Activated naive CD4-positive, alpha-beta T cell treated with anti-CD3 and anti-CD28 coated beads for 36 hours (primary cell): Measurements from ENCODE around the gene SASH1. TPM values are rescaled to one million over a fixed set of nuclear protein-coding genes. Genes with fewer than 3 reads are reported as not detected.
"Not testable (repeated sequence)": the region's sequence is repeated elsewhere in the genome, so short reads cannot be mapped to it uniquely, and the experiment has no call there.

Experiments used
- CTCF ChIA-PET: fragments of 350-600 bp; sonication (Branson Sonifier 250); formaldehyde crosslinking; loops from one replicate; lab custom pipeline; 2021; ENCODE audit warnings: antibody characterized with exemption; lab: Charles Lee
- DNase-seq: peaks from one replicate; pipeline ENCODE4 v3.0.0-alpha.2; 2020
- H3K27ac Mint-ChIP-seq: one replicate; pipeline ENCODE4 v1.8.0; 2021; ENCODE audit warnings: mild to moderate bottlenecking, mixed read lengths
- H3K27me3 Mint-ChIP-seq: one replicate; pipeline ENCODE4 v1.8.0; 2021; ENCODE audit warnings: low read depth, mixed read lengths
- H3K36me3 Mint-ChIP-seq: one replicate; pipeline ENCODE4 v1.8.0; 2021; ENCODE audit warnings: low read depth, mixed read lengths
- H3K4me1 Mint-ChIP-seq: one replicate; pipeline ENCODE4 v1.8.0; 2021; ENCODE audit warnings: low read depth, mixed read lengths
- H3K4me3 Mint-ChIP-seq: one replicate; pipeline ENCODE4 v1.8.0; 2021; ENCODE audit warnings: mild to moderate bottlenecking, moderate library complexity, mixed read lengths
- H3K9me3 Mint-ChIP-seq: one replicate; pipeline ENCODE4 v1.8.0; 2021; ENCODE audit warnings: mixed read lengths
- intact Hi-C: fragments of 100-400 bp; cut with micrococcal nuclease; formaldehyde crosslinking; loops from one replicate; pipeline ENCODE4 v1.15.1; 2023
- total RNA-seq, 2 experiments: library from RNA; stranded (reverse); gene quantifications; one replicate each; pipeline ENCODE4 v1.2.3, GENCODE V29; 2021

Gene SASH1
- total RNA-seq, 2 experiments from 2014 or later = not detected

GRCh38 chr6:148382861-148383260, 40.2 kb downstream of the SASH1 start:
- no peak overlapping the region for H3K27ac Mint-ChIP-seq
- no peak for DNase-seq
- CTCF ChIA-PET = no interaction called here
- no peak overlapping the region for H3K4me3 Mint-ChIP-seq
- intact Hi-C loops = no loop called here
- no peaks in the 10 kb centered on the region for H3K36me3 Mint-ChIP-seq
- H3K4me1 Mint-ChIP-seq = no peaks in the 10 kb centered on the region
- peaks cover 3% of the 10 kb centered on the region for H3K27me3 Mint-ChIP-seq
- no peaks in the 10 kb centered on the region for H3K9me3 Mint-ChIP-seq

- peaks cover 3% of the 10 kb centered on the region for H3K27me3 Mint-ChIP-seq
- intact Hi-C loops = no loop called here
- H3K27ac Mint-ChIP-seq = no peak overlapping the region
- no peaks in the 10 kb centered on the region for H3K9me3 Mint-ChIP-seq
- H3K36me3 Mint-ChIP-seq = no peaks in the 10 kb centered on the region
- H3K4me3 Mint-ChIP-seq = no peak overlapping the region
- no peaks in the 10 kb centered on the region for H3K4me1 Mint-ChIP-seq
- CTCF ChIA-PET = no interaction called here
- no peak for DNase-seq
Measured at GRCh38 chr6:148383658-148384368, 41.2 kb downstream of the SASH1 start.

GRCh38 chr6:148385379-148385778, 42.7 kb downstream of the SASH1 start:
- peaks cover 3% of the 10 kb centered on the region for H3K27me3 Mint-ChIP-seq
- CTCF ChIA-PET = interaction anchor here (0.6 kb wide), 2 partner anchors 213 to 217 kb away, joined by 3 read pairs; no protein-coding TSS in a partner anchor
- no peaks in the 10 kb centered on the region for H3K36me3 Mint-ChIP-seq
- no peak overlapping the region for H3K27ac Mint-ChIP-seq
- DNase-seq = no peak
- intact Hi-C loops = no loop called here
- no peaks in the 10 kb centered on the region for H3K4me1 Mint-ChIP-seq
- no peaks in the 10 kb centered on the region for H3K9me3 Mint-ChIP-seq
- no peak overlapping the region for H3K4me3 Mint-ChIP-seq

GRCh38 chr6:148388521-148388920, 45.9 kb downstream of the SASH1 start:
- Mint-ChIP-seq H3K9me3 (no peaks in the 10 kb centered on the region), H3K4me3 (no peak overlapping the region), H3K36me3 (no peaks in the 10 kb centered on the region), H3K27ac (no peak overlapping the region), H3K4me1 (no peaks in the 10 kb centered on the region), H3K27me3 (peaks cover 3% of the 10 kb centered on the region)
- CTCF ChIA-PET = no interaction called here
- intact Hi-C loops = no loop called here
- DNase-seq = no peak

- no peaks in the 10 kb centered on the region for H3K9me3 Mint-ChIP-seq
- H3K36me3 Mint-ChIP-seq = no peaks in the 10 kb centered on the region
- no peaks in the 10 kb centered on the region for H3K4me1 Mint-ChIP-seq
- DNase-seq = no peak
- H3K27me3 Mint-ChIP-seq = peaks cover 2% of the 10 kb centered on the region
- H3K27ac Mint-ChIP-seq = no peak overlapping the region
- H3K4me3 Mint-ChIP-seq = no peak overlapping the region
- CTCF ChIA-PET = no interaction called here
- intact Hi-C loops = no loop called here
Measured at GRCh38 chr6:148389086-148389485, 46.4 kb downstream of the SASH1 start.

GRCh38 chr6:148389917-148390316, 47.3 kb downstream of the SASH1 start:
- Mint-ChIP-seq H3K27me3 (peaks cover 8% of the 10 kb centered on the region), H3K9me3 (no peaks in the 10 kb centered on the region), H3K27ac (no peak overlapping the region), H3K36me3 (no peaks in the 10 kb centered on the region), H3K4me1 (no peaks in the 10 kb centered on the region), H3K4me3 (no peak overlapping the region)
- CTCF ChIA-PET = no interaction called here
- DNase-seq = no peak
- intact Hi-C loops = no loop called here

- H3K9me3 Mint-ChIP-seq, H3K27me3 Mint-ChIP-seq, H3K27ac Mint-ChIP-seq, H3K36me3 Mint-ChIP-seq, DNase-seq, CTCF ChIA-PET, H3K4me3 Mint-ChIP-seq, intact Hi-C loops, H3K4me1 Mint-ChIP-seq: not testable (repeated sequence)
Measured at GRCh38 chr6:148392127-148392526, 49.5 kb downstream of the SASH1 start.

GRCh38 chr6:148392671-148393070, 50.0 kb downstream of the SASH1 start:
- no peak overlapping the region for H3K4me3 Mint-ChIP-seq
- no peak for DNase-seq
- CTCF ChIA-PET = no interaction called here
- no peaks in the 10 kb centered on the region for H3K4me1 Mint-ChIP-seq
- H3K27me3 Mint-ChIP-seq = peaks cover 8% of the 10 kb centered on the region
- no peaks in the 10 kb centered on the region for H3K36me3 Mint-ChIP-seq
- no peak overlapping the region for H3K27ac Mint-ChIP-seq
- intact Hi-C loops = no loop called here
- H3K9me3 Mint-ChIP-seq = no peaks in the 10 kb centered on the region

- H3K9me3 Mint-ChIP-seq = no peaks in the 10 kb centered on the region
- H3K4me1 Mint-ChIP-seq = no peaks in the 10 kb centered on the region
- CTCF ChIA-PET = no interaction called here
- intact Hi-C loops = no loop called here
- H3K27me3 Mint-ChIP-seq = peaks cover 8% of the 10 kb centered on the region
- H3K27ac Mint-ChIP-seq = no peak overlapping the region
- no peak overlapping the region for H3K4me3 Mint-ChIP-seq
- no peak for DNase-seq
- H3K36me3 Mint-ChIP-seq = no peaks in the 10 kb centered on the region
Measured at GRCh38 chr6:148395583-148396101, 53.0 kb downstream of the SASH1 start.

- H3K4me1 Mint-ChIP-seq = no peaks in the 10 kb centered on the region
- H3K27ac Mint-ChIP-seq = no peak overlapping the region
- no peak overlapping the region for H3K4me3 Mint-ChIP-seq
- no peaks in the 10 kb centered on the region for H3K9me3 Mint-ChIP-seq
- no peak for DNase-seq
- CTCF ChIA-PET = no interaction called here
- H3K27me3 Mint-ChIP-seq = peaks cover 8% of the 10 kb centered on the region
- no peaks in the 10 kb centered on the region for H3K36me3 Mint-ChIP-seq
- intact Hi-C loops = no loop called here
Measured at GRCh38 chr6:148396411-148396810, 53.8 kb downstream of the SASH1 start.

- H3K4me1 Mint-ChIP-seq = no peaks in the 10 kb centered on the region
- CTCF ChIA-PET = no interaction called here
- no peak overlapping the region for H3K4me3 Mint-ChIP-seq
- DNase-seq = no peak
- peaks cover 8% of the 10 kb centered on the region for H3K27me3 Mint-ChIP-seq
- no peak overlapping the region for H3K27ac Mint-ChIP-seq
- intact Hi-C loops = no loop called here
- no peaks in the 10 kb centered on the region for H3K9me3 Mint-ChIP-seq
- no peaks in the 10 kb centered on the region for H3K36me3 Mint-ChIP-seq
Measured at GRCh38 chr6:148396926-148397325, 54.3 kb downstream of the SASH1 start.

GRCh38 chr6:148398244-148398643, 55.6 kb downstream of the SASH1 start:
- peaks cover 8% of the 10 kb centered on the region for H3K27me3 Mint-ChIP-seq
- CTCF ChIA-PET = no interaction called here
- H3K4me1 Mint-ChIP-seq = no peaks in the 10 kb centered on the region
- no peak overlapping the region for H3K27ac Mint-ChIP-seq
- H3K36me3 Mint-ChIP-seq = no peaks in the 10 kb centered on the region
- no peaks in the 10 kb centered on the region for H3K9me3 Mint-ChIP-seq
- DNase-seq = no peak
- H3K4me3 Mint-ChIP-seq = no peak overlapping the region
- intact Hi-C loops = no loop called here

GRCh38 chr6:148398678-148399077, 56.0 kb downstream of the SASH1 start:
- intact Hi-C loops = no loop called here
- CTCF ChIA-PET = no interaction called here
- DNase-seq = no peak
- H3K27me3 Mint-ChIP-seq = peaks cover 8% of the 10 kb centered on the region
- no peaks in the 10 kb centered on the region for H3K4me1 Mint-ChIP-seq
- H3K27ac Mint-ChIP-seq = no peak overlapping the region
- H3K9me3 Mint-ChIP-seq = no peaks in the 10 kb centered on the region
- no peaks in the 10 kb centered on the region for H3K36me3 Mint-ChIP-seq
- H3K4me3 Mint-ChIP-seq = no peak overlapping the region
